ENCODE data around the gene NBL1.
"Not testable (repeated sequence)": the region's sequence is repeated elsewhere in the genome, so short reads cannot be mapped to it uniquely, and the experiment has no call there.

Gene NBL1

DNA sequence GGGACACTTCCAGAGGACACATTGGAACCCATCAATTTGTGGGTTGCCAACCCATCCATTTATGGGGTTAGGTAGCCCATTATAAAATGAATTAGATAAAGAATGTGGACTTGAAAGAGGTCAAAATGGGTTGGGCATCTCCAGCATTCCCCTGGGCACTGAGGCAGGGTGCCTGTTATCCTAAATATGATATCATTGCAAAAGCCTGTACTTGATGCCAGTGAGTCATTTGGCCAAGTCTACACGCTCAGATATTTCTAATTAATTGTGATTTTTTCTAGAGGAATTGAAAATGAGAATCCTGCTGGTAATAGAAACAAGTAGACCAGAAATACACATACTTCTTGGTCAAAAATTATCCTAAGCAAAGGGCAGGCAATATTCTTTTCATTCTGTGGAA is 21.9 kb upstream of the NBL1 start:
- no peak for DNase-seq

DNA sequence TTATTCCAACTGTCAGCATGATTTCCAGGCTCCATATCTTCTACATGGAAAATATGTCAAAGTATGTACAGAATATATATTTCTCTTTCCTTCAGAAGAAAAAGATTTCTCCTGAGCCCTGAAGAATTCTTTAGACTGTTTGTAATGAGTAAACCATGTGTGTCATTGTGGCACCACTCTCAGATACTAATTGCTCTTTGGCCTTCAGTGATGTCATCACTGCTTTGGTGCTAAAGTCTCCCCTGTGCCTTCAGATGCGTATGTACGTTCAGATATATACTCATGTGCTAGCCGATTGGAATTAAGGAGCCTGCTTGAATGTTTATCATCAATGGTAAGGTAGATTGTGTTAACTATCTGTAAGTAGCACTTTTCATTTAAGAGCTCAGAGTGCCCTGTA is 20.6 kb upstream of the NBL1 start:
- no peak for DNase-seq

GRCh38 chr1:19625291-19625937 is 18.7 kb upstream of the NBL1 start:
- no peak for DNase-seq

- DNase-seq, result no peak
These were observed 15.2 kb upstream of the NBL1 start for GRCh38 chr1:19628879-19629278.

DNA sequence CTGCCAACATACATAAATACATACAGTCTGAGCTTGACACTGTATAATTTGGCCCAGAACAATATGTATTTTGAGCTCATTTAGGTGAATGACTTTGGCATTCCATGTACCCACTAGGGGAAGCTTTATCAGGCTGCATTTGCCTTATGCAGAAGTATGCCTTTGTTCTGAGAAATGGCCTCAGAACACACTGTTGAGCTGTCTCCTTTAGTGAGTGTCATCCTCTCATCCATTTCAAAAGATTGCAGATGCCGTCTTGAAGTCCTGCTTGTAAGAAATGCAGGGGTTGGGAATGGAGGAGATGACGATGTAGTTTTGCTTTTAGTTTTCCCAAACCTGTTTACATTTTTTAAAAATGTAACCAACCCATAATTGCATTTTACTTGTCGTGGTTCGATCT is 14.8 kb upstream of the NBL1 start:
- no peak for DNase-seq

DNA sequence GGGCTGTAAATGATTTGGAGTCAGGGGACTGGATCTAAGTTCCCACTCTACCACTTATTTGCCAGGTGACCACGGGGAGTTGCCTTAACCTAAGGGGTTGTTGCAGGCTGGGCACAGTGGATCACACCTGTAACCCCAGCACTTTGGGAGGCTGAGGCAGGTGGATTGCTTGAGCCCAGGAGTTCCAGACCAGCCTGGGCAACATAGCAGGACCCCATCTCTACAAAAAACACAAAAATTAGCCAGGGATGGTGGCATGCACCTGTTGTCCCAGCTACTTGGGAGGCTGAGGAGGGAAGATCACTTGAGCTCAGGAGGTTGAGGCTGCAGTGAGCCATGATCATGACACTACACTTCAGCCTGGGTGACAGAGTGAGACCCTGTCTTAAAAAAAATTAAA is 13.9 kb upstream of the NBL1 start:
- not testable (repeated sequence) for DNase-seq

DNA sequence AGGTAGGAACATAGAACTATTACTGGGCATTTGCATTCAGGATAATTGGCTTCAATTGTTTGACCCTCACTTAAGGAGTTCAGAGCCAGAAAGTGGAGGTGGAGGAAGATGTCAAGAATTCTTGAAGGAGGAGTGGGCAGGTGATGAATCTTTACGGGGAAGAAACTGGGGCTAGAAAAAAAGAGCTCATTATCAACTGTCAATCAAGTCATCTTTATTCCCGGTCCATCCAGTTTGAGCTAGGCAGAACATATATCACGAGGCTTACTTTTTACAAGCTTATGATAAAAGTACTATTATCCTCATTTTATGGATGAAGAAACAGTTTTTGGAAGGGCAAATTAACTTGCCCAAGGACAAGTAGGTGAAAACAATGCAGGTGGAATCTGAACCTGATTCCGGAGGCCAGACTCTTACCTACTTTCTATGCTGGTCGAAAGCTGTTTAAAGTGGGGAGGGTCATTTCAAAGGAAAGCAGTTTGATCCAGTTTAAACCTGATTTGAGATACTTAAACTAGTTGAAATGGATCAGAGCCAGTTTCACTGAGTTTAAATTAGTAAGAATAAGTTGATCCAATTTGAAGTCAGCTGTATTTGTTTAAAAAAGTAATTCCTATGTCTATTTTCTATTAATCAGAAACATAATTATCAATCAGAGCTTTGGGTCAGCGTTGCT is 13.3 kb upstream of the NBL1 start:
- no peak for DNase-seq

DNA sequence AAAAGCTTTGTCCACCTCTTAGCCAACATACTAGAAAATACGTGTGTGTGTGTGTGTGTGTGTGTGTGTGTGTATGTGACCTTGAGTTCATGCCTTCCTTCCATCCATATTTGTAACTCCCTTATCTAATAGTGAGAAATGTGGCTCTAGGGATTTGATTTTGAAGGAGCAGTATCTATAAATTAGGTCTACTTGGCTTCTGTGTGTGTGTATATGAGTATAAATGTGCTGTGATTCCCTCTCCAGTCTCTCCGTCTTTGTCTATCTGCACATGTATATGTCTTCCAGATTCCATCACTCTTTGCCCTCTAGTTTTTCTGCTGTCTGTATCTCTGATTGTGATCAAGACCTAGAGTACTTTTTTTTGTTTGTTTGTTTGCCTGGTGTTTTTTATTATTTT is 11.9 kb upstream of the NBL1 start:
- DNase-seq, result no peak

DNA sequence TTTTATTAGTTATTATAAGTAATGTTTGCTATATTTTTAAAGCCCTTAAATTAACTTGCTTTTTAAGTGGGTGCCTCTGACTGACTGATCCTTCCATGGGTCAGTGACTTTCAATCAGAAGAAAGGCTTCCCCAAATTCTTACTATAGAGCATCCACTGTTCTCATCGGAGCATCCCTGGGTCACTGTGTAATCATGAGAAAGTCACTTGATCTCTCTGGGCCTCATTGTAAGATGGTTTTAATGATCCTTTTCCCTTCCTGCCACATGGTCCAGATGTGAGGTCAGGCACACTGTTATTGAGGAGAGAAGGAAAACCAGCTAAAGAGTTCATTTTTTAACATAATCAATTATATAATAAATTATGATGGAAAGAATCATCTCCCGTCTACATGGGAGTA is 11.0 kb upstream of the NBL1 start:
- DNase-seq, result no peak

DNA sequence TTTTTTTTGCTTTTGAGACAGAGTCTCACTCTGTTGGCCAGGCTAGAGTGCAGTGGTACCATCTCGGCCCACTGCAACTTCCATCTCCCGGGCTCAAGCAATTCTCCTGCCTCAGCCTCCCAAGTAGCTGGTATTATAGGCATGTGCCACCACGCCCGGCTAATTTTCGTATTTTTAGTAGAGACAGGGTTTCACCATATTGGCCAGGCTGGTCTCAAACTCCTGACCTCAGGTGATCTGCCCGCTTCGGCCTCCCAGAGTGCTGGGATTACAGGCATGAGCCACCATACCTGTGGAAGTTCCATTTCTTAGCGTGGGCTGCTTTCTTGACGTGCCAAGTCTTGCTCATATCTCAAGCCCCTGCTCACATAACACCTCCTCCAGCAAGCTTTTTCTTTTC is 9.0 kb upstream of the NBL1 start:
- not testable (repeated sequence) for DNase-seq

DNA sequence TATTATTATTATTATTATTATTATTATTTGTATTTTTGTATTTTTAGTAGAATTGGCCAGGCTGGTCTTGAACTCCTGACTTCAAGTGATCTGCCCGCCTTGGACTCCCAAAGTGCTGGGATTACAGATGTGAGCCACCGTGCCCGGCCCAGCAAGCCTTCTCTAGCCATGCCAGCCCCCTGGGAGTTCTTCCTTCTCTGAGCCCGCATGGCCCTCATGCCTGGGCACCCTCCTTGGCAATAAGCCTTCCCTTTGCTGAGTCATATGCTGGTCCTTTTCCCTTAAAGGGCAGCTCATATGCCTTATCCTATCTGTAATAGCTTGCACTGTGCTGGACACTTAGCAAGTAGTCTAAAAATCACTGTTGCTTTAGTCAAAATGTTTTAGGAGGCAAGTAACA is 8.5 kb upstream of the NBL1 start:
- no peak for DNase-seq

DNA sequence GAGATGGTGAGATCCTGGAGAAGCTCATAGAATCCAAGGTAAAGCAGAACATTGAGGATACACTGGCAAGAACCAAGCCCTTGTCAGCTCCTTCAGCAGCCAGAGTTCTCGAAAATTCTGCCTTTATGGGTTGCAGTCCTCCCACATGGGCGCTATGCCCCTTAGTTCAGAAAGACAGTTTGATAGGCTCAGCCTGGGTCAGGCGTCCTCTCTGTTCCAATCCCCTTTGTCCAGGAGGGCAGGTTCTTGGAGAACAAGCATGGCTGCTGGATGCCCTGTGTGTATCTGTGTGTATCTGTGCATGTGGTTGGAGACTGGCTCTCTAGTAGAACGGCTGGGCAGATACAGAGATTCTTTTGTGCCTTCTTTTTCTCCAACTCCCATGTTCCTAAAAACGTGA is 8.0 kb upstream of the NBL1 start:
- no peak for DNase-seq

DNA sequence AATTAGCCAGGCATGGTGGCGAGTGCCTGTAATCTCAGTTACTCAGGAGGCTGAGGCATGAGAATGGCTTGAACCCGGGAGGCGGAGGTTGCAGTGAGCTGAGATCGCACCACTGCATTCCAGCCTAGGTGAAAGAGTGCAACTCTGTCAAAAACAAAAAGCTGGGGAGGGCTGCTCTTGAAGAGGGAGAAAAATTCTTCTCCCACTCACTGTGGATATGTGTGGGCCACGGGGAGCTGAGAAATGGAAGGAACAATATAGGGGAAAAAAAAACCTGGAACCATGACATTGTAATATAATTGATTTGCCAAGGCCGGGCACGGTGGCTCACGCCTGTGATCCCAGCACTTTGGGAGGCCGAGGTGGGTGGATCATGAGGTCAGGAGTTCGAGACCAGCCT is 7.4 kb upstream of the NBL1 start:
- not testable (repeated sequence) for DNase-seq

DNA sequence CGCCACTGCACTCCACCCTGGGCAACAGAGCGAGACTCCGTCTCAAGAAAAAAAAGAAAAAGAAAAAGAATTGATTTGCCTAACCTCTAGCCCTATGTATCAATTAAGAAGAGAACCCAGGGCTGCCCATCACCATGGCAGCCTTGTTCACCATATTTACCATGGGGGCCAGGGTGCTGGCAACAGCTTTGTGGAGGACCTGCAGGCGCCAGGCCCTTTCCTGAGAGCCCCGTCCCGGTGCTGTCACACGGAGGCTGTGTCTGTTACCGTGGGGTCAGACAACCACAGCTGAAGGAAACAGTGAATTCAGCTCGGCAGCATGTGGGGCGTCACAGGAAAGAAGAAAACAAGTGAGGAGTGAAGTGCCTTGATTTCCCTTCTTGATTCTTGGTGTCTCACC is 6.5 kb upstream of the NBL1 start:
- no peak for DNase-seq

DNA sequence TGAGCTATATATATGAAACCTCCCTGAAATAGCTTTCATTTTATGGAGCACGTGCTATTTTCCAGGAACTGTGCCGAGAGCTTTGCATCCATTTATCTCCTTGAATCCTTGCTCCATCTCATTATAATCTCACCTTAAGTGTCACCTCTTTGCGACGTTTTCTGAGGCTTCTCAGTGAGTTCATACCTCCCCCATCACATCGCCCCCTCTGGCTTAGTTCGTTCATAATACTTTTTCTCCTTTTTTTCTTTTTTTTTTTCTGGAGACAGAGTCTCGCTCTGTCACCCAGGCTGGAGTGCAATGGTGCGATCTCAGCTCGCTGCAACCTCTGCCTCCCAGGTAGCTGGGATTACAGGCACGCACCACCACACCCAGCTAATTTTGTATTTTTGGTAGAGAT is 4.9 kb upstream of the NBL1 start:
- DNase-seq, result not testable (repeated sequence)

DNA sequence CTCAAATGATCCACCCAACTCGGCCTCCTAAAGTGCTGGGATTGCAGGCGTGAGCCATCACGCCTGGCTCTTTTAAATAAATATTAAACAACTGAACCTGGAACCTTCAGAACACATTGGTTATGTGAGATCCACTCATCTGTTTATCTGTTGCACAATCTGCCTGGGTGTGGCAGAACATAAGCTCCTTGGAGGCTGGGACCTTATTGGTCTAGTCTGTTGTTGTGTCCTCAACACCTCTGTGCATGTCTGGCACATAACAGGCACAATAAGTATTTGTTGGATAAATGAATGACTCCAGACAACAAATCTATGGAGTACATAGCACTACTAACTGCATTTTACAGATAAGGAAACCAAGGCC is 4.1 kb upstream of the NBL1 start:
- DNase-seq, result no peak

DNA sequence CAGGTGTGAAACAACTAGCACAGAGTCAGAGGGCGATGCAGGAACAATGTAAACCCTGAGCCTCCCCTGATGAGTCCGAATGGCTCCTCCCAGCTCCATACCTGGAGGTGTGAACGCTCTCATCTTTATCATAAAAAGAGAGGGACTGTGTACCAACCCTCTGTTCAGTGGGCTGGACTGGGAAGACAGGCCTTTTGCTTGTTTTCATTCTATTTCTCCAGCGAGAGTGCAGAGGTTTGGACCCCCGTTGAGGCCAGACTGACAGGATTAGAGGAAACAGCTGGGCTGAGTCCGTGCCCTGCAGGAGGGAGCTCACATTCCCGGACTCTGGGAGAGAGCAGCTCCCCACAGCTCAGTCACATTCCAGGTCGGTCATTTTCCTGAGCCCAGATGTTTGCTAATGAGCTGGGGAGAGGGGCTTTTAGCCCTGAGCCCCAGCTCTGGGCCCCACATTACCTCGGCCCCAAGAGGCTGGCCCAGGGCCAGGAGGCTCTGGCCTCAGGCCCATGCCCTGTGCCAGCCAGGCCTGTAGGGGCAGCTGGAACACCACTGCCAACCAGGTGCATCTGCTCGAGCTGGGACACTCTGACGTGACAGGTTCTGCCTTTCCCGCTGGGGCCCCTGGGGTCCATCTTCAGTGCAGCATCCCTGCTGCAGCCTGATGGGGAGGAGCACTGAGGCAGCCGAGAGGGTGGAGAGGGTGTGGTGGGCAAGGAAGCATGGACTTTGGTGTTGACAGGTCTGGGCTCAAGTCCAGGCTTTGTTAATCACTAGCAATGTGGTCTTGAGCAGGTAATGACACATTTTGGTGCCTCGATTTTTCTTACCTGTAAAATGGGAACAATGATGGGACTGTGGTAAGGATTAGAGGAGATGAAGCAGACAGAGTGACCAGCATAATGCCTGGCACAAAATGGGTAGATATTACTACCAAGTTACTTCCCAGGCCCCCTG is 3.5 kb upstream of the NBL1 start:
- no peak for DNase-seq

DNA sequence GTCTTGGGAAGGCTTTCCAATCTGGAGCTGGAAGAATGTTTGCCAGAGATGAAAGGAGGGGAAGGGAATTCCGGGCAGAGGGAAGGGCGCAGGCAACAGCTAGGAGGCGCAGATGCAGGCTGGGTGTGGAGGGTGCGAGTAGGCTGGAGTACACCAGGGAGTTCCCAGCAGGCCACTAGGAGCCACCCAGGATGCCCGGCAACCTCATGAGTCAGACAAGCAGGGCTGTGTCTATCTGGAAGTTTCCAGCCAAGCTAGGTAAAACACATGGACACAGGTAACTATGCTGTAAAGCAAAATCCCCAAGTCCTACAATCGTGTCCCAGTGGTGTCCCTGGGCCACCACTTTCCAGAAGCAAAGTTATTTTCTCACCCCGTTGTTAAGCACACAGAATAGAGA is 990 bp upstream of the NBL1 start:
- no peak for DNase-seq

DNA sequence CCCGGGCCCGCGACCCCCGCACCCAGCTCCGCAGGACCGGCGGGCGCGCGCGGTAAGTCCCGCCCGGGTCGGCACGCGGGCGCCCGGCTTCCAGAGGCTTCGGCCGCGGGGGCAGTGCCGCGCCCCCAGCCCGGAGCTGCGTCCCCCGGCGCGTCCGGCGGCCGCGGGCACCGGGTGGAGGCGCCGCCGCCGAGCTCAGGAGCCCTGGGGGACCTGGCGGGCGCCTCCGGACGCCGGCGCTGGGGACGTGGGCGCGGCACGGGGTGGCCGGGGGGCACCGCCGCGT is 227 bp downstream of the NBL1 start:
- DNase-seq, result no peak

GRCh38 chr1:19644681-19645410 is 735 bp downstream of the NBL1 start:
- no peak for DNase-seq

DNA sequence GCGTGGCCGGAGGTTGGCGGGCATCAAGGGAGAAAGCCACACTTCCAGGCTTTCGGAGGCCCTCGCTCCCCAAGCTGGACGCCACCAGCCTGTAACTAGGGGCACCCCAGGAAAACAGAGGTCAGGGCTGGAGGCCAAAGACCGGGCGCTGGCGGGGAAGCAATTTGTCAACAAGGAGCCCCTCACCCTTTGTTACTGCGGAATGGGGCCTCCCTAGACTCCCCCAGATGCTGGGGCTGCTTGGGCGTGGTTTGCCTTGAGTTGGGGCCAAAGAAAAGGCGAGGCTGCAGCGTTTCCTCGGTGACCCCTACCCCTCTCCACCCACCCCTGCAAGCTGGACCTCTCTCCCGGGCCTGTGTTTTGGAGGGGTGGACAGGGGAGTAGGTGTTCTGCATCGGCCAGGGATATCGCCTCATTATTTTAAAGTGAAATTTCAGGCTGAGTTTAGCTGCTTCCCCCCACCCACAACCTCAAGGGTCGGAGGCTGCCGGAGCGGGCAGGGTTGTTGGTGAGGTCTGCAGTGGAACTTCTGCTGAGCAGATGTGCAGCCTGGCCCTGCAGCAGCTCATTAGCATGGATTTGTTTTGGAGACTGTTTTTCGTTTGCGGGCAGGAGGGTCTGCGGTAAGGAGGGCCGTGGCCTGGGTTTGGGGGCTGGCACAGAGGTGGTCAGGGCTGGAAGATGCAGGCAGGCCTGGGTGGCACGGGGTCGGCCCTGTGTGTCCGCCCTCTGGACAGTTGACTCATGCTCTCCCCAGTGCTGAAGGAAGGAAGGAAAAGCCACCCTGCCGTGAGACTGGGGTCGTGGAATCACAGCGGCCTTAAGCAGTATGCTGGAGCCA is 1.5 kb downstream of the NBL1 start:
- no peak for DNase-seq

Data from inflammatory macrophage (primary cell).